CD1c-positive myeloid dendritic cell (primary cell): ENCODE data around the gene APIP.

Experiments
- DNase-seq: peaks from one replicate; pipeline ENCODE4 v3.0.0-alpha.2; 2016; ENCODE audit errors: extremely low spot score

The APIP gene

GRCh38 chr11:34916015-34916842 lies at the start of gene APIP, which contains the start of gene PDHX:
Gene APIP, minus strand, starts transcription at chr11:34916379. Its CDS starts 95 bp downstream, at chr11:34916284.
Gene PDHX, plus strand, starts transcription at chr11:34916618. Its CDS starts 38 bp downstream, at chr11:34916656.
- peak; percentile 98 for DNase-seq

GRCh38 chr11:34964610-34965331 lies 48.6 kb upstream of the APIP start:
- no peak for DNase-seq

- DNase-seq, result no peak
Measured at GRCh38 chr11:34963351-34963750, 47.2 kb upstream of the APIP start.

- no peak for DNase-seq
Measured at GRCh38 chr11:34962034-34962433, 45.9 kb upstream of the APIP start.

GRCh38 chr11:34960277-34960676 lies 44.1 kb upstream of the APIP start:
- DNase-seq, result no peak

- DNase-seq, result no peak
Measured at GRCh38 chr11:34959770-34960169, 43.6 kb upstream of the APIP start.

- DNase-seq, result no peak
Measured at GRCh38 chr11:34957606-34958005, 41.4 kb upstream of the APIP start.

GRCh38 chr11:34957206-34957605 lies 41.0 kb upstream of the APIP start:
- DNase-seq, result peak; percentile 41

- DNase-seq, result no peak
Measured at GRCh38 chr11:34953955-34954354, 37.8 kb upstream of the APIP start.

- DNase-seq, result no peak
Measured at GRCh38 chr11:34948696-34949095, 32.5 kb upstream of the APIP start.

GRCh38 chr11:34944692-34945091 lies 28.5 kb upstream of the APIP start:
- DNase-seq, result no peak

GRCh38 chr11:34941688-34942087 lies 25.5 kb upstream of the APIP start:
- DNase-seq, result no peak

- DNase-seq, result no peak
Measured at GRCh38 chr11:34940026-34940677, 24.0 kb upstream of the APIP start.

- no peak for DNase-seq
Measured at GRCh38 chr11:34938611-34939010, 22.4 kb upstream of the APIP start.

- no peak for DNase-seq
Measured at GRCh38 chr11:34936945-34937629, 20.9 kb upstream of the APIP start.

GRCh38 chr11:34929794-34930763 lies 13.9 kb upstream of the APIP start:
- DNase-seq, result no peak

GRCh38 chr11:34928960-34929680 lies 12.9 kb upstream of the APIP start:
- DNase-seq, result no peak

GRCh38 chr11:34928268-34928959 lies 12.2 kb upstream of the APIP start:
- no peak for DNase-seq

- no peak for DNase-seq
Measured at GRCh38 chr11:34926831-34927132, 10.6 kb upstream of the APIP start.
